Stimulated activated CD4-positive, alpha-beta T cell treated with anti-CD3 and anti-CD28 coated beads, Interleukin-12 subunit alpha, Interleukin-12 subunit beta, amount 100 ng/mL, for 4 hours (primary cell): ENCODE results near the gene DLEU7.

Source experiments
- DNase-seq: peaks from one replicate; pipeline ENCODE4 v3.0.0-alpha.2; 2020

DLEU7 gene

GRCh38 chr13:50842251-50842989 is 1.1 kb downstream of the DLEU7 start:
- no peak for DNase-seq

DNA sequence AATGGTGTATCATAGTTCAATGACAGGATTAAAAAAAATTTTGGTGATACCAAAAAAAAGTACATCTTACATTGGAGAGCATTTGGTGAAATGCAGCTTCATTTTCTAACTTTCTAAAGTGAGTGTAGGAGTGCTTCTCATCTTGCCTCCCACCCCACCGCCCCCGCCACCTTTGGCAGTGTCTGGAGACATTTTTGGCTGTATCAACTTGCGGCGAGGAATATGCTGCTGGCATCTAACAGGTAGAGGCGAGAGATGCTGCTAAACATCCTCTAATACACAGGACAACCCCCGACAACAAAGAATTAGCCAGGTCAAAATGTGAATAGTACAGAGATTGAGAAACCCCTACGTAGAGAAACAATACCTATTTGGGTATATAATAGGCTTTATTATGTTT is 1.7 kb downstream of the DLEU7 start:
- DNase-seq: no peak

DNA sequence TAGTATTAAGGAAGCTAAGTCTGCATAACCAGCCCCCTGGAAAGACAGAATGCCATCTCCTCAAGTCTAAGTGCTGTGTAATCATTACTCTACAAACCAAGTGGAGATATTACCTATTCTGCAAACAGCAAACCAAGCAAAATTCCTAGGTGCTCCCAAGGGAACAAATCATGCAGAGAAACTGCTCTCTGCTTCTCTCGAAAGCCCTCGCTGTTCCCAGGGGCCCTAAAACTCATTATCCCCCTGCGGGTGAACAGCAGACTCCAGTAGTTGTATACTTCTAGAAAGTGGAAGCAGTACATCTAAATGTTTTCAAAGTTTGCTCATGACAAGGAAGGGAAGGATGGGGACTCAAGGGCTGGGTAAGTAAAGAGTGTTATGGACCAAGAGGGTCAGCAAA is 3.2 kb downstream of the DLEU7 start:
- DNase-seq: no peak

DNA sequence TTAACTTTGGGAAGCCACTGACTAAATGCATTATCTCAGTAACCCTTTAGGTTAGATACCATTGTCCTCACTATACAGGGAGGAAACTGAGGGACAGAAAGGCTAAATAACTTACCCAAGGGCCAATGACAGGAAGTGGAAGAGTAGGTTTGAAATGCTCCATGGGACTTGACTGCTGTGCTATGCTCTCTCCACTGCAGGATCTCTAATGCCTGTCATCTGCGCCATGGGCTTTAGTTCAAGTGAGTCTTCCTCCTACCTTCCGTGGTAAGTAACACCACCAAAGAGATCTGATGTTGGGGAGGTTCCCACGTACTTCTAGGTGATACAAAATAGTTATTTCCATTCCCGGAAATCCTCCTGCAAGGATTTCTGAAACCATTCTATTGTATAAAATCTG is 3.7 kb downstream of the DLEU7 start:
- no peak for DNase-seq

DNA sequence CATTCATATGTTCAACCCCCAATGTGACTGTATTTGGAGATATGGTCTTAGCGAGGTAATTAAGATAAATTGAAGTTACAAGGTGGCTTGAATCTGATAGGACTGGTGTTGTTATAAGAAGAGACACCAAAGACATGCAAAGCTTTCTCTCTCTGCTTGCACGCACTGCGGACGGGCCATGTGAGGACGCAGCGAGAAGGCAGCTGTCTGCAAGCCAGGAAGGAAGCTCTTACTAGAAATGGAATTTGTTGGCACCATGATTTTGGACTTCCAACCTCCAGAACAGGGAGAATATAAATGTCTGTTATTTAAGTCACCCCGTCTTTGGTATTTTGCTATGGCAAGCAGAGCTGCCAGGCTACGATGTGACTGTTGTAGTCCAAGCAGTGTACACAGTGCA is 4.8 kb downstream of the DLEU7 start:
- DNase-seq: no peak

DNA sequence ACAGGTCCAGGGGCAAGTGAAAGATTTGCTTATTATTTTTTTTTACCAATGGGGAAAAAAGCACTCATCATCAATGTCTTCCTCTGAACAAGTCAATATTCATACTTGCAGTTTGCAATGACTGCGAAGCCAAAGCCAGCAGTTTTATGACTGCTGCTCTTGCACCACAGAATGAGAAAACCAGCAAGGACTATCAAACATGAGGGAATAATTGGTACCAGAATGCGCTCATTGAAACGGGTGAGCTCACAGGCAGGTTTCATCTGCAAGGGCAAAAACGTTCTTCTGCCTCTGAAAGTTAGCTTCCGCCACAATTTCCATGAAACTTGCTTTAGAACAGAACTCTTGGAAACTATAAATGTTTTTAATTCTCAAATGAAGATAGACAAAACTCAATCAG is 5.5 kb downstream of the DLEU7 start:
- no peak for DNase-seq

DNA sequence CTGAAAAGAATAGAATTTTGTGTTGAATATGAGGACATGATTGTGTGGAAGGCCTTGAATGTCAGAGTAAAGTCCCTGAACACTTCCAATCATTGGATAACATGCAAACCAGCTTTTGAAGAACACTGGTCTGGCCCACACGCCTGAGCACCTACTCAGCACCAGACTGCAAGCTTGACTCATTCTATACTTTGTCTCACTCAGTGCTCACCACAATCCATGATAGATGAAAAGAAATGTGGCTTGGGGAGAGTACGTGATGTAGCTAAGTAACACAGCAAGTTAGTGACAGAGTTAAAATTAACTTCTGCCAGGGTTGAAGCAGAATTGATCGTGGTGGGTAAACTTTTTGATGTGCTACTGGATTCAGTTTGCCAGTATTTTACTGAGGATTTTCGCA is 12.0 kb downstream of the DLEU7 start:
- no peak for DNase-seq

- no peak for DNase-seq
These were observed 13.6 kb downstream of the DLEU7 start for GRCh38 chr13:50829896-50830295.

DNA sequence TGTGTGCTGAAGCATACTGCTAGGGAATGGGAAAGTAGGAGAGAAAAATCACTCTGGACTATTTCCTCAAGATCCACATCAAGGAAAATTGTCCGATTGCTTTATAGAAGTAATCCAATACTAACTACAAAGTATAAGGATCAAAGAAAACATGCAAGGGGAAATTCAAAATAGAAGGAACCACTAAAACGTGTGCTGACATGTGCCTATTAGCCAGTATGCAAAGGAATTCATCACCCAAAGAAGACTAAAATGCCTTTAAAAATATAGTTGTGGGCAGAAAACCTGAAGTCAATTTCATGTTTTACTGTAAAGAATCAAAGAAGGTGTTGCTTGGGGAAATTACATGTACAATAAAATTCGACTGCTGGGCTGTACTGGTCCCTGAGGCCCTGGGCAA is 14.3 kb downstream of the DLEU7 start:
- DNase-seq: no peak

GRCh38 chr13:50826035-50826434 is 17.5 kb downstream of the DLEU7 start:
- DNase-seq: no peak

DNA sequence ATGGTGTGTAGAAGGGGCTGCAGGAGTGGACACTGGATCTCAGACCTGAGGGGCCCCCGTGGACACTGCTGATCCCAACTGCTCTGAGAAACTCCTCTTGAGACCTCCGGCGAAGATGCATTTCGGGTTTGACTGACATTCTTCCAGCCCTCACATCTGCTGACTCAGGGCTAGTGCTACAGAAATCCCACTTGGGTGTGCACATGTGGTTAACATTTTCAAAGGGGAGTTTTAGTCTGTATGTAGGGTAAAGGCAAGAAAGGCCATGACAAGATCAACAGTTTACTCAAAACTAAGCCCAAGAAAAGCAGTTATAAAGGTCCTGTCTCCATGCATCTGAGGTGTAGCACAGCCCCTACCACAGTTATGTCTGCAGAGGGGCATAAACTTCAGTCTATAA is 31.2 kb downstream of the DLEU7 start:
- no peak for DNase-seq

DNA sequence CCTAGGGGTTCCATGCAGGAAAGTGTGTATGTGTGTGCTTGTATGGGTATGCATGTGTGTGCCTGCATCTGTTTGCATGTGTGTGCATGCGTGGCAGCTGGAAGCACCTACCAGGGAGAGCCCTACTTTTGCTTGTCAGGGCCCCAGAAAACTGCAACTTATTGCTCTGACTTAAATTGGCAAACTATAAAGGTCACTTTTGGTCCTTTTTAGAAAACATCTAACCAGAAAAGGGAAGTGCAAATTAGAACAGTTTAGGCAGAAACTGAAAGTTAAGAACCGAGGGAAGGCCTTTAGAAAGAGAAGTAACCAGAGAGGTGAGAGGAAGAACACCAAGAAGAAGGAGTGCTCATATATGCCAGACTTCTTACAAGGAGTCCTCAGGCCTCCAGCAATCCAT is 32.5 kb downstream of the DLEU7 start:
- DNase-seq: no peak

DNA sequence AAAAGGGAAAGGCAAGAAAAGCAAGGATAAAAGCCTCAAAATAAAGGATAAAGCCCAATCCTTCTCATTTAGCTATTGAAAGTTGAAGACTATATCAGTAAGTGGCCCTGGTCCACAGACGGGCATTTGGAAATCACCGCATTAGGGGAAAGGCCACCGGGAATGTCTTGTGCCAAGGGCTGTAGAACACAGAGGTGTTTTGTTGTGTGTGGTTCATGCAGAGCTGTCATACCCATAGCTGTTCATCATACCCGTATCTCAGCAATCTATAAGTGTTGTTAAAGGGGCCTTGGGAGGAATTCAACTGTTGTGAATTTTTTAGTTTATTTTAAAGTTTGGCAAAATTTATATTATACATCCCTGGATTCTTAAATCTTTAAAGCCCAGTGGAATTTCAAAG is 33.0 kb downstream of the DLEU7 start:
- no peak for DNase-seq

GRCh38 chr13:50809133-50810090 is 34.1 kb downstream of the DLEU7 start:
- no peak for DNase-seq

DNA sequence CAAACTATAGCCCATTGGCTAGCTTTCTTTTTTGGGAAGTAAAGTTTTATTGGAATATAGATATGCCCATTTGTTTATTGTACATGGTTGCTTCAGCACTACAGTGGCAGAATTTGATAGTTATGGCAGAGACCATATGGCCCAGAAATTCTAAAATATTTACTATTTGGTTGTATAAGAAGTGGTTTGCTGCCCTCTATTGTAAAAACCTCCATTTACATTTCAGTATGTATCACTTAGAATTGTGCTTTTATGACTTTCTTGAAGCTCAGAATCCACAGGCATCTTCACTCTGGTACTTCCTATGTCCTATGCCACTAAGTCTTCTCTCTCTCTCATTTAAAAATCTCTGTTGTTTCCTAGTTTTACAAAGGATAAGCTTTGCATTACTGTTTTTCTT is 37.7 kb downstream of the DLEU7 start:
- DNase-seq: no peak

DNA sequence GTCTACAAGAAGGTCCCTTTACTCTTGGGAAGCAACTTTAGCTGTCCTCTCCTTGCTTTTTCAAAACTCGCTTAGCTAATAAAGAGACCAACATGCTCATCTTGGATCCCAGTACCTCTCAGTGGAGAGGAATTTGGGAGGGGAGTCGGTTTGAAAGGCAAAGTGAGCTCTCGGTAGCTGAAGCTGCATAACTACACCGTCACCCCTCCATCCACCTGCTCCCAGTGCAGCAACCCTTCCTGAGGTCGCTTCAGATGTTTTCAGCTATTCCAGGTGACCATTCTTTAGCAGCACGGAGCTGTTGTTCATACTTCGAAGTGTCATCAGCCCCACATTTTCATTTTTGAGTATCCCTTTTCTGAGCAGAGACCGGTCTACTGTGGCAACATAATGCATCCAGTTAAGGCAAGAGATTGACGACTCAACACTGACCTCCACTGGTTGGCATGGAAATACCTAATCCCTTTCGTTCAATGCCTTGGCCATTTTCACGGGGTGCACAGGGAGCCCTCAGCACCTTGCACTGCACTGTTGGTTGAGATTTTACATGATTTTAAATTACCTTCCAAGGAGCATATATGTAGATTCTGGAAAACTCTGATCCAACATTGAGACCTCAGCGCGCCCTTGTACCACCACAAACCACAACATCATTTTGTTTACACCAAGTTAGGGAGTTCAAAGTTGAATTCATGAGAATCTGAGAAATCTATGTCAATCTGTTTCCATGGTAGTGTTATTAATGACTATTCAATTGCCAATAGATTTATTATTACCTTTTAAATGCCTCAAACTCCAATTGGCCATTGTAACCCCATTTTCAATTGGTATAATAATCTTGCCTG is 42.2 kb downstream of the DLEU7 start:
- DNase-seq: peak; percentile 38

DNA sequence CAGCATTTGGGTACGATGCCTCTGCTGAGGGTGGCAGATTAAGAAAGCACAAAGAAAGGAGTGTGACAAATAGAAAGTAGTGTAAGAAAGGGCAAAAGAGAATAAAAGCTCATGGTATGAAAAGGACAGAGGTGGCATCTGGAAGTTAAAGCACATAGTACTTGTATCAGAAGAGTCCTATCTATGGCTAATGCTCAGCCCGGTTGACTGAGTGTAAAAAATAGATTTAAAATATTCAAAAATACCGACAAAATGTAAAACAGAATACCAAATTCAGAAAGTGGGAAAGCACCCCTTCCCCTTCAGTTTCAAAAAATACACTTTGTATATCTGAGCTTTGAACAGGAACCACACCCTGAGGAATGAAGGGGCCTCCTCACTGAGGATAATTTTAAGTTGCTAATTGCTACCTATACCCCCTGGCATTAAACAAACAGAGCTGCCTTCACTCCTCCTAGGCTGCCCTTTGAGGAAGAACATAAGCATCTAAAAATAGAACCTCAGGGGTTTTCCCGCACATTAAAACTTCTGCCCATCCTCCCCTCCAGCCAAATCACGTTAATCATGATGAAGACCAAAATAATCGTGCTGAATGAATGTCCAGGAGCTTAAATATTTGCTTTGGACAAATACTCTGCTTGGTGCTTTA is 43.3 kb downstream of the DLEU7 start:
- no peak for DNase-seq

GRCh38 chr13:50798923-50799322 is 44.6 kb downstream of the DLEU7 start:
- no peak for DNase-seq

GRCh38 chr13:50797091-50797490 is 46.4 kb downstream of the DLEU7 start:
- DNase-seq: no peak

DNA sequence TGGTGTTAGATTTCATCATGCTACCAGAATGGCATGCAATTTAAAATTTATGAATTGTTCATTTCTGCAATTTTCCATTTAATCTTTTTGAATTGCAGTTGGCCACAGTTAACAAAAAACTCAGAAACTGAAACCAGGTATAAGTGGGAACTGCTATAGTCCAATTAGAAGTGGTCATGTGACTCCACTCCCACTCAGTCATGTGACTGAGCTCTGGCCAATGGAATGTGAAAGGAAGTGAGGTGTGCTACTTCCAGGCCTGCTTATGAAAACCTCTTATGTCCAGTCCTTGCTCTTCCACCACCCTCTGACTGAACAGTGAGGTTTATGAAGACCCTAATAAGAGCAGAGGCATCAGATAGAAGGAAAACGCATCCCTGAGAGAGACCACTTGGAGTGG is 47.0 kb downstream of the DLEU7 start:
- no peak for DNase-seq

GRCh38 chr13:50794226-50794625 is 49.3 kb downstream of the DLEU7 start:
- no peak for DNase-seq

- DNase-seq: no peak
These were observed 50.5 kb downstream of the DLEU7 start for GRCh38 chr13:50793026-50793425.
